Stimulated activated naive CD4-positive, alpha-beta T cell treated with Interleukin-2 at 50 U/mL for 16 hours (primary cell): Measurements from ENCODE around the gene ATP1B2.

Experiments
- DNase-seq: peaks from one replicate; lab custom pipeline; 2025; lab: John Stamatoyannopoulos, UW

ATP1B2 gene

GRCh38 chr17:7685533-7686221 is 35.0 kb downstream of the ATP1B2 start:
- DNase-seq: peak; percentile 85

- peak; percentile 78 for DNase-seq
Measured at GRCh38 chr17:7686222-7687071, 35.7 kb downstream of the ATP1B2 start.

- DNase-seq: peak; percentile 89
Measured at GRCh38 chr17:7687072-7687907, 36.6 kb downstream of the ATP1B2 start, which contains the start of gene TP53. TP53 (minus strand) TSS chr17:7687490; CDS start chr17:7676594, 10,896 bp downstream.

- DNase-seq: peak; percentile 94
Measured at GRCh38 chr17:7687908-7688807, 37.4 kb downstream of the ATP1B2 start, which contains the start of gene WRAP53. WRAP53 (plus strand) TSS chr17:7688477; CDS start chr17:7688649, 172 bp downstream.

GRCh38 chr17:7688808-7689316 is 38.1 kb downstream of the ATP1B2 start:
- DNase-seq: no peak

- DNase-seq: no peak
Measured at GRCh38 chr17:7695586-7695985, 44.9 kb downstream of the ATP1B2 start.

- DNase-seq: no peak
Measured at GRCh38 chr17:7697828-7698588, 47.3 kb downstream of the ATP1B2 start.

- DNase-seq: no peak
Measured at GRCh38 chr17:7700510-7700909, 49.8 kb downstream of the ATP1B2 start.

GRCh38 chr17:7701681-7702080 is 51.0 kb downstream of the ATP1B2 start:
- no peak for DNase-seq

GRCh38 chr17:7702776-7703175 is 52.0 kb downstream of the ATP1B2 start:
- no peak for DNase-seq

GRCh38 chr17:7703584-7704479 is 53.1 kb downstream of the ATP1B2 start:
- DNase-seq: no peak

- DNase-seq: peak; percentile 6
Measured at GRCh38 chr17:7704601-7705268, 54.0 kb downstream of the ATP1B2 start, which contains the start of gene EFNB3. EFNB3 (plus strand) TSS chr17:7705202; CDS start chr17:7705599, 397 bp downstream.

- no peak for DNase-seq
Measured at GRCh38 chr17:7705269-7706255, 54.8 kb downstream of the ATP1B2 start.

- no peak for DNase-seq
Measured at GRCh38 chr17:7706631-7707354, 56.1 kb downstream of the ATP1B2 start.
